ENCODE results near the gene SYNE1. TPM values are rescaled to one million over a fixed set of nuclear protein-coding genes. Genes with fewer than 3 reads are reported as not detected.

Gene SYNE1
- total RNA-seq, 2 experiments from 2014 or later, result 21.5 to 24.4 TPM

DNA sequence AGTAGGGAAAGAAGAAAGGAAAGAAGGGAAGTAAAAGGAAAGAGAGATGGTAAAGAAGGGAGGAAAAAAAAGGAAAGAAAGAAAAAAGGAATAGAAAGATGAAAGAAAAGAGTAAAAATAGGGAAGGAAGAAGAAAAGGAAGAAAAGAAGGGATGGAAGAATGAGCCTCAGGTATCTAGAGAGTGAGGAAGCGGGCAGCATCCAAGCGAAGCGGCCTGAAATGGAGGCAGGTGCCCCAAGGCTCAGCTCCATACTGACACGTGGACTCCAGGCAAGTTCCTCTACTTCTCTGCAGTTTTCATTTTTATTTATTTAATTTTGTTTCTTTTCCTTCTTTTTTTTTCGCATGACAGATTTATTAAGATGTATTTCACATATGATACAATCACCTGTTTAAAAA lies 456.6 kb downstream of the SYNE1 start:
- CTCF ChIA-PET, result no interaction called here

GRCh38 chr6:152176268-152176667 lies 460.9 kb downstream of the SYNE1 start:
- CTCF ChIA-PET, result no interaction called here
- POLR2A ChIA-PET, result no interaction called here

More for the DNA sequence above, 456.6 kb downstream of the SYNE1 start:
- POLR2A ChIA-PET, result no interaction called here

- CTCF ChIA-PET, result interaction anchor here (1.7 kb wide), 1 partner anchor 9 kb away, joined by 4 read pairs; no protein-coding TSS in a partner anchor
- POLR2A ChIA-PET, result no interaction called here
These were observed 463.2 kb downstream of the SYNE1 start for GRCh38 chr6:152173957-152174356.

DNA sequence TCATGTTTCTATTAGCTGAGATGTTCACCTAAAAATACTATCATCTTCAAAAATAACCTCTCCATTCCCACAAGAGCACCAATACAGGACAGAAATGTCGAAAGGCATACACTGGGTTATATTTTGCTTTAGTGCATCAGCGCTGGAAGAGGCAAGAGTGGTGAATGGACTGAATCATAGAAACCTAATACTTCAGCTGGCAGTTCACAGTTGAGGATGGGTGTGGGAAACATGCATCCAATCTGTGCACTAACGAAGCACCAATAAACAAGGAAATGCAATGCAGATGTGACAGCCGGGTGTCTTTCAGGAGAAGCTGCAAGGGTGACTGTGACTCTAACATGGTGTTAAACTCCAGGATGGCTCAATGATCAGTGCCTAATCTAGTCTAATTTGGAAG lies 463.8 kb downstream of the SYNE1 start:
- ChIA-PET CTCF (interaction anchor here (1.7 kb wide), 1 partner anchor 9 kb away, joined by 4 read pairs; no protein-coding TSS in a partner anchor), POLR2A (no interaction called here)

- POLR2A ChIA-PET, result interaction anchor here (0.6 to 2.5 kb wide), 4 partner anchors 9 to 1358 kb away, joined by 3 to 18 read pairs (median 4); no protein-coding TSS in a partner anchor
- CTCF ChIA-PET, result interaction anchor here (0.5 to 1.8 kb wide), 3 partner anchors 14 to 97 kb away, joined by 3 to 9 read pairs (median 4); no protein-coding TSS in a partner anchor
These were observed 466.2 kb downstream of the SYNE1 start for GRCh38 chr6:152170702-152171667.

GRCh38 chr6:152170313-152170701 lies 466.9 kb downstream of the SYNE1 start:
- POLR2A ChIA-PET, result interaction anchor here (1.8 to 2.5 kb wide), 2 partner anchors 13 to 15 kb away, joined by 6 to 18 read pairs; no protein-coding TSS in a partner anchor
- CTCF ChIA-PET, result interaction anchor here (1.4 to 1.8 kb wide), 2 partner anchors 15 to 17 kb away, joined by 3 to 9 read pairs; no protein-coding TSS in a partner anchor

GRCh38 chr6:152167641-152168603 lies 469.2 kb downstream of the SYNE1 start:
- CTCF ChIA-PET, result interaction anchor here (0.6 kb wide), 2 partner anchors 22 to 830 kb away, joined by 3 read pairs; no protein-coding TSS in a partner anchor
- POLR2A ChIA-PET, result interaction anchor here (0.6 to 0.7 kb wide), 2 partner anchors 16 to 17 kb away, joined by 3 read pairs; no protein-coding TSS in a partner anchor

DNA sequence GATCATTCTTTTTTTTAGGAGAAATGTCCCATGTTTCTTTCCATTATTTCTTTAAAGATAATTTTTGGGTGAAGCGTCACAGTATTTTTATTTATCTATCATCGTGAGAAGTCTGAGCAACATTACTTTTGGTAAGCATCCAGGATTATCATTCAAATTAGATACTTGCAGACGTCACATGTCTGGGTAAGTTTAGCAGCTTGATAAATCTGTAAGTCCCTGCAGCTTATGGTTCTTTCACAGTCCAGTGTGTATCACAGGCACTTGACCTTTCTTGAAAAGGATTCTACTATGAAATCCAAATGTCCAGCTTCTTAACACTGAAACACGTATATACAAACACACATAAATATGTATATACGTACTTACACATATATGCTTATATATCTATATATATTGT lies 470.3 kb downstream of the SYNE1 start:
- ChIA-PET POLR2A (no interaction called here), CTCF (no interaction called here)

DNA sequence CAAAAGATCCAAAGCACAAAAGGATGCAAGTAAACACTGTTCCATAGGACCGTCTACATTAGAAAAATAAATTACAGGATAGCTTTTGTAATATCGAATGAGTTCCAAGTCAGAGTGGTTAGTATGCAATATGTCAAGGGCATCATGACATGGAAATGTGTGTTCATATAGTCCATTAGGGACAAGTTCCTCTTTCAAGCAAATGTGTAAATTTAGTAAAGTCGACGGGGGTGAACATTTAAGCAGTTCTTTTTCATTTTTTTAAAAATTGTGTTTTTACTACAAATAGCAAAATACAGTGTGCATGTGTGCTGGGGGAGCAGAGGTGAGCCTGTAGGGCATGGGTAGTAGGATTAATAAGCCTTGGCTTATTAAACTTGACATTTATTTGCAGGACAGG lies 470.7 kb downstream of the SYNE1 start:
- ChIA-PET CTCF (no interaction called here), POLR2A (no interaction called here)

DNA sequence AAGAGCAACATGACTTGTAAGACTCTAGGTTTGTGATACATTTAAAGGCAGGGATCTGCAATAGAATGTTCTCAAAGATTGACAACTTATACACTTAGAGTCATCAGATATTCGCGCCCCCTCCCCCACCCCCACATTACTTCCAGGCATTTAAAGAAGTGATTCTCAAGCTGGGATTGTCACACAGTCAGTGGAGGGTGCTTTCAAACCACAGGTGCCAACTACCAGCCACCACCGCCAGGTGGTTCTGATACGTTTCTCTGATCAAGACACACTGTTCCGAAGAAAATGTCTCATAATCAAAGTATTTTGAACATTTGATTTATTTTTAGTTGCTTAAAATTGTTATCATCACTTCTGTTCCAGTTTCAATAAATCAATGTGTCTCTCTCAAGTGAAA lies 472.2 kb downstream of the SYNE1 start:
- ChIA-PET POLR2A (interaction anchor here (0.7 kb wide), 1 partner anchor 673 kb away, joined by 4 read pairs; no protein-coding TSS in a partner anchor), CTCF (no interaction called here)

DNA sequence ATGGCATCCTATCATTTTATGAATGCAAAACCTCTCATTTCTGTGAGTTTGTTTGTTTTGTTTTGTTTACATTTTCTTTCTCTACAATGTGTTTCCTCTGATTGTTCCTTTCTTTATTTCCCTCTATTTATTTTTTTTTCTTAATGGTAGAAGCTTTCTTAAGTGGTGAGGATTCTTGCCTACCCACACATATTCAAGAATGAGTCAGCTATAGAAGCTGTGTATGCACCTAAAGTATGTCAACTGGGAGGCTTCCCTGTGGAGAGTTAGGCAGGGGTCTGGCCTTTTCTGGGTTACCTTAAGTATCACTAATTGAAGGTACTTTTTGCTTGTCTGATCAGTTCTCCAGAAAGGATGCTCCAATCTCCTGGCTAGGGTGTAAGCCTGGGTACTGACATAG lies 475.7 kb downstream of the SYNE1 start:
- POLR2A ChIA-PET, result interaction anchor here (0.6 kb wide), 1 partner anchor 781 kb away, joined by 3 read pairs; no protein-coding TSS in a partner anchor

DNA sequence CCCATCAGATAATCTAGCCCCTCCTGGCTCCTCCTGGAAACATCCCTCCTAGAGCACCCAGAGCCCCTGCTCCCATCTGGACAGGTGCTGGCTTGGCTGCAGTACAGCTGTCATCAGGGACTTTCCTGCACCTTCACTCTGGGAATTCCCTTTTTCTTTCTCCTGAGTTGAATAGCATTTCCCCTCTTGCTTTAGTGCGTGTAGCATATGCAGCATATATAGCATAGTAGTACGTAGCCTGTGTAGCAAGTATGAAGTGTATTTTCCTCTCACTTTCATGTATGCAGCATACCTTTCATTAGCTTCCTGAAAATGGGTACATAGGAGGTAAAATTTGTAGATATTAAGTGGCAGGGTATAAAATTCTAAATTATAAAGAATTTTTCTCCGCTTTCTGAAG lies 476.8 kb downstream of the SYNE1 start:
- ChIA-PET CTCF (no interaction called here), POLR2A (no interaction called here)

More for the DNA sequence above, 475.7 kb downstream of the SYNE1 start:
- CTCF ChIA-PET, result no interaction called here

DNA sequence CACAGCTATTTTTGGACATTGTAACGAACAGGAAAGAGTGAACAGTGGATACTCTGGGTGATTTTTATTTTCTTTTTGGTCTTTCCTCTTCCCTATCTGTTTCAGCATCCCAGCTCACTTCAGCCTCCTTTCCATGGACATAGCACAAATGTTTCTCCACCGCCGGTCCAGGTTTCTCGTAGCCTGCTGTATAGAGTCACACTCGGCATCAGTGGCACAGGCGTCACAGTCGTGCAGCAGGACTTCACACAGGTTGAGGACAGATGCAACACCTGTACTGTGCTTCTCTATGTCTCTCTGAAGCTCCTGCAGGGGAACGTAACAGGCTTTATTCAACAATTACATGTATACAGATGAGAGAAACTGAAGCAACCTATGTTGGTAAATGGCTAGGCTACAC lies 481.4 kb downstream of the SYNE1 start:
- CTCF ChIA-PET, result no interaction called here
- POLR2A ChIA-PET, result no interaction called here

DNA sequence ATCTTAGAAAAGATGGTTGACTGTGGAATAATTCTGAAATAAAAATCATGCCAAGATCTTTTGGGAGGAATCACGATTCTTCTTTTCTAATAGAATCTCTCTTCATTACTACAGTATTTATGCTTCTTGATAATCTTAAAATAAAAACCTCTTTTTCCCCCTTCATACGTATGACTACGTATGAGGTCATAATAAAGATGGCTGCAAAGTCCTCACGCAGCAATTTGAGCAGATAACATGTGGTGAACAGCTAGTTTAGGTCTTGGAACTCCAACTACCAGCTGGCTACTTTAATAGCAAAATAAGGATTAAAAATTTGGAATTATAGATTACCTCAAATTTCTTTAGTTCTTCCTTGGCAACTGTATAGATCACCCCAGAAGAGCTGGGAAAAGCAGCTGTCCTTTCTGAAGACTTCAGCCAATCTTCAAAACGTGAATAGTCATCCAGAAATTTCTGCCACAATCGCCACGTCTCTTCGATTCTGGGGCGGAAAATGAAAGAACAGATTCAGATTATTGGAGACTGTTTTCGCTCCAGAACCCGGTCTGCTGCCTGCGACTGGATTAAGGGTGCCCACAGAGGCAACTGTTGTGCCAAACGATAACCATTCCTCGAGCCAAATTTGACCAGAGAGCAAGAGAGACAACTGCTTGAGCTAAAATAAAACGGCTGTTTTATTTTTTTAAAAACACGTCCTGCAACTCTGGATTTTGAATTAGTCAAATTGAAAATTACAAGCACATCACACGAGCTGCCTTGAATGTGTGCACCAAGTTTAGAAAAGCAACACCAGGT lies 482.4 kb downstream of the SYNE1 start:
- POLR2A ChIA-PET, result no interaction called here
- CTCF ChIA-PET, result no interaction called here

- CTCF ChIA-PET, result interaction anchor here (0.9 kb wide), 1 partner anchor 155 kb away, joined by 3 read pairs; no protein-coding TSS in a partner anchor
- POLR2A ChIA-PET, result no interaction called here
These were observed 485.2 kb downstream of the SYNE1 start for GRCh38 chr6:152151920-152152319.

GRCh38 chr6:152150196-152150595 lies 487.0 kb downstream of the SYNE1 start:
- ChIA-PET CTCF (no interaction called here), POLR2A (no interaction called here)

- CTCF ChIA-PET, result no interaction called here
- POLR2A ChIA-PET, result no interaction called here
These were observed 488.8 kb downstream of the SYNE1 start for GRCh38 chr6:152148412-152148811.

GRCh38 chr6:152147269-152147668 lies 489.9 kb downstream of the SYNE1 start:
- ChIA-PET POLR2A (no interaction called here), CTCF (no interaction called here)

GRCh38 chr6:152146385-152146784 lies 490.8 kb downstream of the SYNE1 start:
- POLR2A ChIA-PET, result no interaction called here

More at GRCh38 chr6:152146385-152146784, 490.8 kb downstream of the SYNE1 start:
- CTCF ChIA-PET, result no interaction called here
